OCI-LY7 (cell line): ENCODE data around the gene HDHD5. TPM values are rescaled to one million over a fixed set of nuclear protein-coding genes. Genes with fewer than 3 reads are reported as not detected.

Experiments
- BruUV-seq: library from RNA; stranded (reverse); fragments of 400-500 nt; replicated peaks from 2 replicates; lab custom pipeline; 2021; lab: Mats Ljungman, UMichigan
- CTCF ChIA-PET: fragments of 300-600 bp; sonication (Branson Sonifier 250); formaldehyde crosslinking; loops from one replicate; lab custom pipeline; 2022; ENCODE audit warnings: antibody characterized with exemption; ENCODE audit not compliant: unreplicated experiment; lab: Charles Lee
- POLR2A ChIA-PET: fragments of 300-600 bp; sonication (Branson Sonifier 250); formaldehyde crosslinking; loops from one replicate; lab custom pipeline; 2022; ENCODE audit warnings: antibody characterized with exemption; lab: Charles Lee
- DNase-seq: peaks from one replicate; pipeline ENCODE4 v3.0.0-alpha.2; 2015; ENCODE audit warnings: low spot score
- H2AFZ ChIP-seq: fragments of 200-600 bp; sonication (generic), shearing (Covaris generic); 2 replicates; pipeline ENCODE4 v1.6.1; 2014; ENCODE audit warnings: mild to moderate bottlenecking, antibody characterized with exemption, low read length, moderate library complexity
- H3K27ac ChIP-seq: fragments of 200-600 bp; sonication (generic); 2 replicates; pipeline ENCODE4 v1.5.1; 2014; ENCODE audit warnings: mixed run types, low read depth, mild to moderate bottlenecking, moderate library complexity, low read length, inconsistent platforms; ENCODE audit not compliant: poor library complexity, severe bottlenecking
- H3K36me3 ChIP-seq: fragments of 200-600 bp; sonication (generic); 2 replicates; pipeline ENCODE4 v1.6.1; 2014; ENCODE audit warnings: mild to moderate bottlenecking, antibody characterized with exemption, low read length, moderate library complexity, mixed read lengths; ENCODE audit not compliant: insufficient read depth
- H3K4me1 ChIP-seq: fragments of 200-600 bp; sonication (generic); 2 replicates; pipeline ENCODE4 v1.5.1; 2014; ENCODE audit warnings: mild to moderate bottlenecking, low read length; ENCODE audit not compliant: insufficient read depth, poor library complexity, severe bottlenecking
- H3K4me2 ChIP-seq: fragments of 200-600 bp; sonication (generic); 2 replicates; pipeline ENCODE4 v1.6.1; 2014; ENCODE audit warnings: mild to moderate bottlenecking, low read length
- H3K4me3 ChIP-seq: fragments of 200-600 bp; sonication (generic); 2 replicates; pipeline ENCODE4 v1.5.1; 2014; ENCODE audit warnings: mild to moderate bottlenecking, low read depth, low read length; ENCODE audit not compliant: poor library complexity, severe bottlenecking
- H3K79me2 ChIP-seq: fragments of 200-600 bp; sonication (generic); 2 replicates; pipeline ENCODE4 v1.6.1; 2016; ENCODE audit warnings: low read depth, mild to moderate bottlenecking, low read length, moderate library complexity, mixed read lengths; ENCODE audit not compliant: insufficient read depth
- H3K9me2 ChIP-seq: fragments of 200-600 bp; sonication (generic); 2 replicates; pipeline ENCODE4 v1.6.1; 2016; ENCODE audit warnings: mild to moderate bottlenecking, low read length, mixed read lengths; ENCODE audit not compliant: insufficient read depth
- H3K9me3 ChIP-seq: fragments of 200-600 bp; sonication (generic); 2 replicates; pipeline ENCODE4 v1.6.1; 2014; ENCODE audit warnings: mild to moderate bottlenecking, mixed run types, low read length, mixed read lengths
- H4K20me1 ChIP-seq: fragments of 200-600 bp; sonication (generic); 2 replicates; pipeline ENCODE4 v1.6.1; 2014; ENCODE audit warnings: mild to moderate bottlenecking, antibody characterized with exemption, low read length, moderate library complexity, mixed read lengths; ENCODE audit not compliant: insufficient read depth
- EZH2phosphoT487 ChIP-seq: fragments of 200-600 bp; sonication (generic); IDR thresholded peaks from 2 replicates; pipeline ENCODE4 v1.6.1; 2018; ENCODE audit warnings: low read depth, borderline replicate concordance, mild to moderate bottlenecking, mixed run types, antibody characterized with exemption, low read length, moderate library complexity, mixed read lengths
- intact Hi-C: fragments of 100-400 bp; cut with micrococcal nuclease; formaldehyde crosslinking; loops from one replicate; pipeline ENCODE4 v1.10.0; 2022; ENCODE audit not compliant: unreplicated experiment
- total RNA-seq, 2 experiments: library from RNA; depleted of rRNA in 1 of 2; stranded (reverse); fragments of >200 nt in 1 of 2; shearing (Covaris generic) in 1 of 2; gene quantifications; 2 replicates each; pipeline ENCODE4 v1.2.3, GENCODE V29; 2014 to 2022
- TF ChIP-seq, protein P1 (sequence below): fragments of 200-600 bp; sonication (generic); conservative IDR thresholded peaks from 2 replicates; pipeline ENCODE4 v1.5.1; 2014; ENCODE audit warnings: mild to moderate bottlenecking, antibody characterized with exemption, low read length, moderate library complexity, mixed read lengths

Gene HDHD5
- total RNA-seq, 2 experiments from 2014 or later: 77.4 to 84.6 TPM

GRCh38 chr22:17104336-17104935 lies 54.6 kb downstream of the HDHD5 start:
- no peak overlapping the region for H3K27ac ChIP-seq
- DNase-seq: no peak
- H3K36me3 ChIP-seq: peaks cover 17% of the 10 kb centered on the region; the same call in 1 of the 2 replicates
- no peak overlapping the region for H3K4me3 ChIP-seq
- intact Hi-C loops: no loop called here
- BruUV-seq: no TSS peak
- ChIA-PET POLR2A (no interaction called here), CTCF (no interaction called here)
- H3K9me3 ChIP-seq: no peaks in the 10 kb centered on the region
- no peak overlapping the region for H3K4me2 ChIP-seq
- TF ChIP-seq EZH2phosphoT487: no peak
- TF ChIP-seq, protein P1, sequence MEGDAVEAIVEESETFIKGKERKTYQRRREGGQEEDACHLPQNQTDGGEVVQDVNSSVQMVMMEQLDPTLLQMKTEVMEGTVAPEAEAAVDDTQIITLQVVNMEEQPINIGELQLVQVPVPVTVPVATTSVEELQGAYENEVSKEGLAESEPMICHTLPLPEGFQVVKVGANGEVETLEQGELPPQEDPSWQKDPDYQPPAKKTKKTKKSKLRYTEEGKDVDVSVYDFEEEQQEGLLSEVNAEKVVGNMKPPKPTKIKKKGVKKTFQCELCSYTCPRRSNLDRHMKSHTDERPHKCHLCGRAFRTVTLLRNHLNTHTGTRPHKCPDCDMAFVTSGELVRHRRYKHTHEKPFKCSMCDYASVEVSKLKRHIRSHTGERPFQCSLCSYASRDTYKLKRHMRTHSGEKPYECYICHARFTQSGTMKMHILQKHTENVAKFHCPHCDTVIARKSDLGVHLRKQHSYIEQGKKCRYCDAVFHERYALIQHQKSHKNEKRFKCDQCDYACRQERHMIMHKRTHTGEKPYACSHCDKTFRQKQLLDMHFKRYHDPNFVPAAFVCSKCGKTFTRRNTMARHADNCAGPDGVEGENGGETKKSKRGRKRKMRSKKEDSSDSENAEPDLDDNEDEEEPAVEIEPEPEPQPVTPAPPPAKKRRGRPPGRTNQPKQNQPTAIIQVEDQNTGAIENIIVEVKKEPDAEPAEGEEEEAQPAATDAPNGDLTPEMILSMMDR: no peak
- no peaks in the 10 kb centered on the region for H3K4me1 ChIP-seq
- H3K79me2 ChIP-seq: no peaks in the 10 kb centered on the region
- H3K9me2 ChIP-seq: no peaks in the 10 kb centered on the region
- H2AFZ ChIP-seq: no peak overlapping the region
- no peaks in the 10 kb centered on the region for H4K20me1 ChIP-seq

GRCh38 chr22:17103351-17103750 lies 55.7 kb downstream of the HDHD5 start:
- Histone ChIP-seq H3K9me2 (no peaks in the 10 kb centered on the region), H3K4me1 (peaks cover 6% of the 10 kb centered on the region), H2AFZ (no peak overlapping the region), H3K9me3 (no peaks in the 10 kb centered on the region), H3K79me2 (no peaks in the 10 kb centered on the region), H3K27ac (no peak overlapping the region), H3K4me2 (no peak overlapping the region), H4K20me1 (no peaks in the 10 kb centered on the region), H3K36me3 (peaks cover 26% of the 10 kb centered on the region; the same call in 1 of the 2 replicates), H3K4me3 (no peak overlapping the region)
- BruUV-seq: no TSS peak
- TF ChIP-seq, protein P1: no peak
- CTCF ChIA-PET: no interaction called here
- POLR2A ChIA-PET: no interaction called here
- no peak for DNase-seq
- intact Hi-C loops: no loop called here

DNA sequence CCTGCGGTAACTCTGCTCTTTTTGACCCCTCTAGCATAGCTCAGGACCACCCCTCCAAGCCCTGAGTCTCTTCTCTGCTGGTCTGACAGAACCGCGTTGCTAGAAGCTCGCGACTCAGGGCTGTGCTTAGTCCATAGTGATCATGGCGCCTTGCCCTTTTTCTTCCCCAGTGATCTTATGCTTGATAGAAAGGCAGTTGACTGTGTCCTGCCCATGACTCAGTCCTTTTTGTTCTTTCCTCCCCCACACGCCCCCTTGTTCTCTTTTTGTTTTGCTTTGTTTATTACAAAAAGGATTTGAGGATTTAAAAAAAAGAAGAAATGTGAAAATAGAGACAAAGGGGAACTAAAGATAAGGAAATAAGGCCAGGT lies 56.8 kb downstream of the HDHD5 start:
- ChIA-PET CTCF (no interaction called here), POLR2A (no interaction called here)
- intact Hi-C loops: no loop called here

More for the DNA sequence above, 56.8 kb downstream of the HDHD5 start:
- Histone ChIP-seq H3K9me3 (no peaks in the 10 kb centered on the region), H3K4me2 (no peak overlapping the region), H3K4me1 (peaks cover 16% of the 10 kb centered on the region), H3K27ac (no peak overlapping the region), H4K20me1 (no peaks in the 10 kb centered on the region), H3K79me2 (no peaks in the 10 kb centered on the region), H3K9me2 (no peaks in the 10 kb centered on the region), H2AFZ (no peak overlapping the region), H3K4me3 (no peak overlapping the region), H3K36me3 (peaks cover 33% of the 10 kb centered on the region; the same call in 1 of the 2 replicates)
- TF ChIP-seq EZH2phosphoT487: no peak
- TF ChIP-seq, protein P1: no peak
- no peak for DNase-seq
- no TSS peak for BruUV-seq
